H9 (cell line): ENCODE data around the gene JARID2. TPM values are rescaled to one million over a fixed set of nuclear protein-coding genes. Genes with fewer than 3 reads are reported as not detected.
A peak's percentile ranks its signal among the peaks of the same experiment; 100 is the strongest.

Experiments used
- DNase-seq: peaks from one replicate; pipeline ENCODE4 v3.0.0-alpha.2; 2017
- H2AFZ ChIP-seq: one replicate; pipeline ENCODE4 v1.6.1; 2013; ENCODE audit warnings: mild to moderate bottlenecking, low read length, control low read depth, moderate library complexity
- H2AK5ac ChIP-seq: 2 replicates; pipeline ENCODE4 v1.6.1; 2013; ENCODE audit warnings: low read length, control low read depth, mixed read lengths; ENCODE audit not compliant: insufficient read length
- H2BK120ac ChIP-seq: one replicate; pipeline ENCODE4 v1.6.1; 2013; ENCODE audit warnings: low read depth, mild to moderate bottlenecking, low read length, control low read depth, inconsistent platforms; ENCODE audit not compliant: poor library complexity, severe bottlenecking
- H2BK12ac ChIP-seq: 2 replicates; pipeline ENCODE4 v1.6.1; 2013; ENCODE audit warnings: low read length, control low read depth, mixed read lengths, low read depth; ENCODE audit not compliant: insufficient read length
- H2BK15ac ChIP-seq: 2 replicates; pipeline ENCODE4 v1.6.1; 2013; ENCODE audit warnings: low read depth, low read length, control low read depth
- H2BK20ac ChIP-seq: one replicate; pipeline ENCODE4 v1.6.1; 2013; ENCODE audit warnings: low read depth, mild to moderate bottlenecking, low read length, control low read depth, inconsistent platforms; ENCODE audit not compliant: poor library complexity, severe bottlenecking
- H2BK5ac ChIP-seq: 2 replicates; pipeline ENCODE4 v1.6.1; 2013; ENCODE audit warnings: low read length, control low read depth, mixed read lengths; ENCODE audit not compliant: insufficient read length
- H3K14ac ChIP-seq: 2 replicates; pipeline ENCODE4 v1.6.1; 2013; ENCODE audit warnings: low read length, control low read depth; ENCODE audit not compliant: insufficient read depth
- H3K18ac ChIP-seq: 2 replicates; pipeline ENCODE4 v1.6.1; 2013; ENCODE audit warnings: low read depth, mild to moderate bottlenecking, mixed read lengths, low read length, control low read depth; ENCODE audit not compliant: insufficient read length
- H3K23ac ChIP-seq: 2 replicates; pipeline ENCODE4 v1.6.1; 2013; ENCODE audit warnings: low read length, control low read depth, mixed read lengths, low read depth; ENCODE audit not compliant: insufficient read length
- H3K23me2 ChIP-seq: 2 replicates; pipeline ENCODE4 v1.6.1; 2013; ENCODE audit warnings: low read depth, mild to moderate bottlenecking, mixed read lengths, low read length, control low read depth; ENCODE audit not compliant: insufficient read length, poor library complexity, severe bottlenecking
- H3K27ac ChIP-seq: 2 replicates; pipeline ENCODE4 v1.5.1; 2013; ENCODE audit warnings: low read length, control low read depth, mixed read lengths, low read depth; ENCODE audit not compliant: insufficient read length
- H3K27me3 ChIP-seq: 2 replicates; pipeline ENCODE4 v1.6.1; 2013; ENCODE audit warnings: low read length, control low read depth, inconsistent platforms; ENCODE audit not compliant: insufficient read depth
- H3K4ac ChIP-seq: 2 replicates; pipeline ENCODE4 v1.6.1; 2013; ENCODE audit warnings: low read depth, mild to moderate bottlenecking, control low read depth, inconsistent platforms, low read length, moderate library complexity
- H3K4me1 ChIP-seq: 2 replicates; pipeline ENCODE4 v1.6.1; 2013; ENCODE audit warnings: low read length, control low read depth, inconsistent platforms; ENCODE audit not compliant: insufficient read depth
- H3K4me2 ChIP-seq: 2 replicates; pipeline ENCODE4 v1.6.1; 2013; ENCODE audit warnings: low read length, control low read depth, mixed read lengths; ENCODE audit not compliant: insufficient read length, insufficient read depth
- H3K56ac ChIP-seq: 2 replicates; pipeline ENCODE4 v1.6.1; 2013; ENCODE audit warnings: low read depth, mild to moderate bottlenecking, mixed read lengths, low read length, control low read depth; ENCODE audit not compliant: insufficient read length
- H3K79me1 ChIP-seq: 2 replicates; pipeline ENCODE4 v1.6.1; 2013; ENCODE audit warnings: low read depth, mild to moderate bottlenecking, moderate library complexity, low read length, control low read depth, inconsistent platforms; ENCODE audit not compliant: insufficient read depth, poor library complexity, severe bottlenecking
- H3K79me2 ChIP-seq: 2 replicates; pipeline ENCODE4 v1.6.1; 2013; ENCODE audit warnings: low read length, control low read depth, inconsistent platforms; ENCODE audit not compliant: insufficient read depth
- H3K9ac ChIP-seq: 2 replicates; pipeline ENCODE4 v1.6.1; 2013; ENCODE audit warnings: low read length, control low read depth, mixed read lengths; ENCODE audit not compliant: insufficient read length; ENCODE audit errors: extremely low read depth
- H3K9me3 ChIP-seq: one replicate; pipeline ENCODE4 v1.6.1; 2013; ENCODE audit warnings: low read depth, low read length, inconsistent platforms; ENCODE audit not compliant: control insufficient read depth
- H3T11ph ChIP-seq: one replicate; pipeline ENCODE4 v1.6.1; 2013; ENCODE audit warnings: mild to moderate bottlenecking, low read length, control low read depth, inconsistent platforms
- H4K20me1 ChIP-seq: one replicate; pipeline ENCODE4 v1.6.1; 2013; ENCODE audit not compliant: control insufficient read depth, insufficient read length, insufficient read depth
- H4K5ac ChIP-seq: 2 replicates; pipeline ENCODE4 v1.6.1; 2013; ENCODE audit warnings: low read depth, mild to moderate bottlenecking, mixed read lengths, low read length, control low read depth; ENCODE audit not compliant: insufficient read length
- H4K8ac ChIP-seq: replicated peaks from 2 replicates; pipeline ENCODE4 v1.6.1; 2013; ENCODE audit warnings: low read length, control low read depth, mixed read lengths, low read depth; ENCODE audit not compliant: insufficient read length
- H4K91ac ChIP-seq: 2 replicates; pipeline ENCODE4 v1.6.1; 2013; ENCODE audit warnings: low read depth, mild to moderate bottlenecking, moderate library complexity, mixed read lengths, low read length, control low read depth; ENCODE audit not compliant: insufficient read length
- H3K27ac Mint-ChIP-seq, 3 experiments: 2 replicates in 2 of 3; 3 replicates in 1 of 3; pipeline ENCODE4 v1.8.0; 2020 to 2021; ENCODE audit warnings: mixed read lengths in 3 of 3, mild to moderate bottlenecking in 1 of 3, moderate library complexity in 1 of 3
- H3K27me3 Mint-ChIP-seq: 2 replicates; pipeline ENCODE4 v1.8.0; 2021; ENCODE audit warnings: low read depth, mild to moderate bottlenecking, moderate library complexity, mixed read lengths
- H3K36me3 Mint-ChIP-seq, 3 experiments: 2 replicates in 2 of 3; 3 replicates in 1 of 3; pipeline ENCODE4 v1.8.0; 2020 to 2021; ENCODE audit warnings: low read depth in 3 of 3, mixed read lengths in 3 of 3; ENCODE audit not compliant: insufficient read depth in 1 of 3
- H3K4me1 Mint-ChIP-seq, 2 experiments: 2 replicates each; pipeline ENCODE4 v1.8.0; 2020; ENCODE audit warnings: mixed read lengths in 2 of 2
- H3K4me3 Mint-ChIP-seq, 2 experiments: 2 replicates in 1 of 2; 3 replicates in 1 of 2; pipeline ENCODE4 v1.8.0; 2020 to 2021; ENCODE audit warnings: mild to moderate bottlenecking in 2 of 2, mixed read lengths in 2 of 2, moderate library complexity in 1 of 2
- H3K9me3 Mint-ChIP-seq, 2 experiments: 2 replicates in 1 of 2; 3 replicates in 1 of 2; pipeline ENCODE4 v1.8.0; 2020; ENCODE audit warnings: mild to moderate bottlenecking in 2 of 2, mixed read lengths in 2 of 2, moderate library complexity in 1 of 2
- WGBS: extraction: QIAGEN DNeasy Blood & Tissue Kit; methylation state at CpG from one replicate; pipeline ENCODE4 v1.1.7; 2013; ENCODE audit warnings: missing lambda C conversion rate, low lambda C conversion rate, mixed read lengths; ENCODE audit not compliant: insufficient read length; ENCODE audit errors: extremely low coverage; 5-methylcytosine and 5-hydroxymethylcytosine counted together
- total RNA-seq: library from RNA; stranded (reverse); gene quantifications from 2 replicates; pipeline ENCODE4 v1.2.1, GENCODE V29; 2021
- TF ChIP-seq, protein P1 (sequence below): fragments of 200-600 bp; sonication (generic); conservative IDR thresholded peaks from 3 replicates; pipeline ENCODE4 v1.8.0; 2021; ENCODE audit warnings: antibody characterized with exemption, mild to moderate bottlenecking

Gene JARID2
- total RNA-seq, 1 experiment from 2014 or later: 174 TPM

DNA sequence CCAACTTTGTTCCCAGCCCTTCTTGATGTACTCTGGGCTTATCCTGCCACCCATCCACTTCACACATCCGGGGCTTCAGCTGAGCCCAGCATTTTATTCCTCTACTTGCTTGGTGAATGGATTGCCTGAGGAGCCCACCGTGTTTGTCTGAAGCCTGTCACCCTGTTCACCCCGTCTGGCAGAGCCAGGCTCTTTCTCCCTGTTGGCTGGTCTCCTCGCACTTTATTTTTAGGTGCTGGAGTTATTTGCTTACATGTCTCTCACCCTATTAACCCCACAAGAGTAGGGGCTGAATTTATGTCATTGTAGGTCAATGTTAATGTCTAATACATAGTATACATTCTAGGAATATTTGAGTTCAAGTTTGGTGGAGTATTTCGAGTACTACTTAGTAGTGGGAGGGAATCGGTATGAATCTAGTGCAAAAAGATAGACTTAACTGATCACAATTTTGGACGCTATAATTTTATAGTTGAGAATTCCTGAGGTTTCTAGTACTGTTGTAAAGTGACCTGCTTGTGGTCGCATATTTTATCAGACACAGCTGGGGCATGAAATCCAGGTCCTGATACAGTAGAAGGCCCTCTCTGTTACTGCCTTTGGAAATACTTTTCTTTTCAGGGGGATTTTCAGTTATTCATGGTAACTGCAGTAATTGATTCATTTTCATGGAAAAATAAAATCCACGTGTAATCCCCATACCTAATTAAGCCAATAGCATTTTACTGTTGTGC lies 10.8 kb downstream of the JARID2 start:
- Mint-ChIP-seq H3K27ac (peak overlapping the region in 2 of 3 experiments; percentile 10 to 70; a peak in 4 of 7 replicates), H3K9me3 (no peaks in the 10 kb centered on the region), H3K27me3 (no peaks in the 10 kb centered on the region), H3K4me3 (peak overlapping the region in 1 of 2 experiments; percentile 2; a peak in 3 of 5 replicates), H3K4me1 (peaks cover 94 to 95% of the 10 kb centered on the region in 2 experiments), H3K36me3 (peaks cover 16 to 61% (median 28%) of the 10 kb centered on the region in 3 experiments; a peak in 6 of 7 replicates)
- Histone ChIP-seq H3K27me3 (no peaks in the 10 kb centered on the region), H2BK12ac (no peak overlapping the region), H3K27ac (no peak overlapping the region), H2BK15ac (no peak overlapping the region), H3K18ac (no peak overlapping the region), H2BK20ac (no peak overlapping the region), H2BK5ac (no peak overlapping the region), H3K4me1 (peaks cover 29% of the 10 kb centered on the region), H3K23me2 (no peaks in the 10 kb centered on the region), H4K91ac (no peak overlapping the region), H3K23ac (no peak overlapping the region), H4K20me1 (no peaks in the 10 kb centered on the region), H3K79me1 (no peaks in the 10 kb centered on the region), H3K14ac (no peak overlapping the region), H4K8ac (no peak overlapping the region), H3K9ac (no peak overlapping the region), H4K5ac (no peak overlapping the region), H3T11ph (no peak overlapping the region), H2AK5ac (no peak overlapping the region), H3K79me2 (peaks cover 99% of the 10 kb centered on the region), H3K56ac (no peak overlapping the region), H3K9me3 (no peaks in the 10 kb centered on the region), H3K4ac (no peak overlapping the region), H2BK120ac (no peak overlapping the region), H3K4me2 (peak overlapping the region; percentile 17), H2AFZ (no peak overlapping the region)
- TF ChIP-seq, protein P1, sequence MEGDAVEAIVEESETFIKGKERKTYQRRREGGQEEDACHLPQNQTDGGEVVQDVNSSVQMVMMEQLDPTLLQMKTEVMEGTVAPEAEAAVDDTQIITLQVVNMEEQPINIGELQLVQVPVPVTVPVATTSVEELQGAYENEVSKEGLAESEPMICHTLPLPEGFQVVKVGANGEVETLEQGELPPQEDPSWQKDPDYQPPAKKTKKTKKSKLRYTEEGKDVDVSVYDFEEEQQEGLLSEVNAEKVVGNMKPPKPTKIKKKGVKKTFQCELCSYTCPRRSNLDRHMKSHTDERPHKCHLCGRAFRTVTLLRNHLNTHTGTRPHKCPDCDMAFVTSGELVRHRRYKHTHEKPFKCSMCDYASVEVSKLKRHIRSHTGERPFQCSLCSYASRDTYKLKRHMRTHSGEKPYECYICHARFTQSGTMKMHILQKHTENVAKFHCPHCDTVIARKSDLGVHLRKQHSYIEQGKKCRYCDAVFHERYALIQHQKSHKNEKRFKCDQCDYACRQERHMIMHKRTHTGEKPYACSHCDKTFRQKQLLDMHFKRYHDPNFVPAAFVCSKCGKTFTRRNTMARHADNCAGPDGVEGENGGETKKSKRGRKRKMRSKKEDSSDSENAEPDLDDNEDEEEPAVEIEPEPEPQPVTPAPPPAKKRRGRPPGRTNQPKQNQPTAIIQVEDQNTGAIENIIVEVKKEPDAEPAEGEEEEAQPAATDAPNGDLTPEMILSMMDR: no peak
- no CpG with 5 or more reads among the region's 9 CpGs for WGBS
- DNase-seq: no peak
